ENCODE data around the gene PIGS.

The PIGS gene

GRCh38 chr17:28555022-28555421, 16.3 kb downstream of the PIGS start:
- no peak for DNase-seq (ENCODE audit: low read depth)
- no peak overlapping the region for H3K4me3 ChIP-seq (ENCODE audit: low read length)
- no peak for TF ChIP-seq CTCF (IDR thresholded peaks at IDR 0.05; ENCODE audit: insufficient read depth, low read depth, low read length, missing control alignments)

GRCh38 chr17:28554565-28554964, 16.8 kb downstream of the PIGS start:
- no peak for DNase-seq (ENCODE audit: low read depth)
- H3K4me3 ChIP-seq (ENCODE audit: low read length): no peak overlapping the region
- peak; percentile 44 for TF ChIP-seq CTCF (IDR thresholded peaks at IDR 0.05; ENCODE audit: insufficient read depth, low read depth, low read length, missing control alignments)

- H3K4me3 ChIP-seq (ENCODE audit: low read length): no peak overlapping the region
- no peak for TF ChIP-seq CTCF (IDR thresholded peaks at IDR 0.05; ENCODE audit: insufficient read depth, low read depth, low read length, missing control alignments)
- DNase-seq (ENCODE audit: low read depth): no peak
Measured at GRCh38 chr17:28553000-28553505, 18.3 kb downstream of the PIGS start.

- H3K4me3 ChIP-seq (ENCODE audit: low read length): peak within 1 kb of the TSS; percentile 68
- peak; percentile 78 for DNase-seq (ENCODE audit: low read depth)
- TF ChIP-seq CTCF (IDR thresholded peaks at IDR 0.05; ENCODE audit: insufficient read depth, low read depth, low read length, missing control alignments): no peak
Measured at GRCh38 chr17:28552176-28552999, 18.9 kb downstream of the PIGS start, which contains the start of gene UNC119. TSS of gene UNC119 (minus strand) at chr17:28552624. CDS start at chr17:28552557, 67 bp downstream.

GRCh38 chr17:28551421-28552175, 19.7 kb downstream of the PIGS start:
- H3K4me3 ChIP-seq (ENCODE audit: low read length): peak overlapping the region; percentile 68
- DNase-seq (ENCODE audit: low read depth): no peak
- no peak for TF ChIP-seq CTCF (IDR thresholded peaks at IDR 0.05; ENCODE audit: insufficient read depth, low read depth, low read length, missing control alignments)

GRCh38 chr17:28550858-28551257, 20.5 kb downstream of the PIGS start:
- H3K4me3 ChIP-seq (ENCODE audit: low read length): no peak overlapping the region
- no peak for DNase-seq (ENCODE audit: low read depth)
- TF ChIP-seq CTCF (IDR thresholded peaks at IDR 0.05; ENCODE audit: insufficient read depth, low read depth, low read length, missing control alignments): no peak

Measured in epithelial cell of esophagus (primary cell).